ENCODE data around the gene TMEM95.
"Not testable (repeated sequence)": the region's sequence is repeated elsewhere in the genome, so short reads cannot be mapped to it uniquely, and the experiment has no call there.

TMEM95 gene

DNA sequence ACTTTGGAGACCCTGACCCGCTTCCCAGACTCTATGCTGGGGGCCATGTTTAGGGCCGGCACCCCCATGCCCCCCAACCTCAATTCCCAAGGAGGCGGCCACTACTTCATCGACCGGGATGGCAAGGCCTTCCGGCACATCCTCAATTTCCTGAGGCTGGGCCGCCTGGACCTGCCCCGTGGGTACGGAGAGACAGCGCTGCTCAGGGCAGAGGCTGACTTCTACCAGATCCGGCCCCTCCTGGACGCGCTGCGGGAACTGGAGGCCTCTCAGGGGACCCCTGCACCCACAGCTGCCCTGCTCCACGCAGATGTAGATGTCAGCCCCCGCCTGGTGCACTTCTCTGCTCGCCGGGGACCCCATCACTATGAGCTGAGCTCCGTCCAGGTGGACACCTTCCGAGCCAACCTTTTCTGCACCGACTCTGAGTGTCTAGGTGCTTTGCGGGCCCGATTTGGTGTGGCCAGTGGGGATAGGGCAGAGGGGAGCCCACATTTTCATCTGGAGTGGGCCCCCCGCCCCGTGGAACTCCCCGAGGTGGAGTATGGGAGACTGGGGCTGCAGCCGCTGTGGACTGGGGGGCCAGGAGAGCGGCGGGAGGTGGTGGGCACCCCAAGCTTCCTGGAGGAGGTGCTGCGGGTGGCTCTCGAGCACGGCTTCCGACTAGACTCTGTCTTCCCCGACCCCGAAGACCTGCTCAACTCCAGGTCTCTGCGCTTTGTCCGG is 1.9 kb upstream of the TMEM95 start:
- H3K4me3 ChIP-seq (ENCODE audit: low read length) = peak overlapping the region; percentile 97
- H3K36me3 ChIP-seq (ENCODE audit: insufficient read depth, low read length) = no peaks in the 10 kb centered on the region

DNA sequence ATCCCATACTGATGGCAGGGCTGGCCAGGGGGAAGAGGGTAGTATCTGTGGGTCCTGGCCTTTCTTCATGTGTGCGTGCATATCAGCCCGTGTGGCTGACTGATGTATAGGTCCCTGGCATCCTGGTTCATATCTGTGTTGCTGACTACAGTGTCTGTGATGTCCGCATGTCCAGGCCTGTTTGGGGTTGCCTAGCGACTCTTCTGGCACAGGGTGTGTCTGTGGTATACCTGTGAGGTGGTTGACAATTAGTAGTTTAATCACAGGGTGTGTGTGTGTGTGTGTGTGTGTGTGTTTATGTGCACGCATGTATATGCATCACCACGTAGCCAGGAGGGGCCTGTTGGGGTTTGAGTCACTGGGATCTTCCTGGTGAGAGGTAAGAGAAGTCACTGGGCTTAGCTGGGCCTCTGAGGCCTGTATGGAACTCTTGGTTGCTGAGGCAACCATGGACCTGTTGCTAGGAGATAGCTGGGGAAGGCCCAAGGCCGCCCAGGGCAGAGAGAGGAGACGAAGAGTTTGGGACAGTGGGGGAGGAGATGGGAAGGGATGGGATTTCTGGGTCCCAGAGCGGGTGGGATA is 603 bp upstream of the TMEM95 start:
- Histone ChIP-seq H3K9me3 (replicated peaks; ENCODE audit: low read length) (no peaks in the 10 kb centered on the region), H3K9ac (ENCODE audit: low read depth, low read length) (no peak overlapping the region), H3K27me3 (ENCODE audit: control insufficient read depth, insufficient read depth, low read length) (no peaks in the 10 kb centered on the region), H3K36me3 (ENCODE audit: insufficient read depth, low read length) (no peaks in the 10 kb centered on the region), H3K4me2 (ENCODE audit: low read length) (peak overlapping the region; percentile 82), H3K4me1 (ENCODE audit: control insufficient read depth, insufficient read depth, low read length) (peaks cover 42% of the 10 kb centered on the region), H3K4me3 (ENCODE audit: low read length) (peak overlapping the region; percentile 44)

More for the DNA sequence above, 1.9 kb upstream of the TMEM95 start:
- Histone ChIP-seq H3K4me2 (ENCODE audit: low read length) (peak overlapping the region; percentile 82), H3K27me3 (ENCODE audit: control insufficient read depth, insufficient read depth, low read length) (no peaks in the 10 kb centered on the region), H3K4me1 (ENCODE audit: control insufficient read depth, insufficient read depth, low read length) (peaks cover 49% of the 10 kb centered on the region), H3K9ac (ENCODE audit: low read depth, low read length) (peak overlapping the region; percentile 99), H3K9me3 (replicated peaks; ENCODE audit: low read length) (no peaks in the 10 kb centered on the region)

DNA sequence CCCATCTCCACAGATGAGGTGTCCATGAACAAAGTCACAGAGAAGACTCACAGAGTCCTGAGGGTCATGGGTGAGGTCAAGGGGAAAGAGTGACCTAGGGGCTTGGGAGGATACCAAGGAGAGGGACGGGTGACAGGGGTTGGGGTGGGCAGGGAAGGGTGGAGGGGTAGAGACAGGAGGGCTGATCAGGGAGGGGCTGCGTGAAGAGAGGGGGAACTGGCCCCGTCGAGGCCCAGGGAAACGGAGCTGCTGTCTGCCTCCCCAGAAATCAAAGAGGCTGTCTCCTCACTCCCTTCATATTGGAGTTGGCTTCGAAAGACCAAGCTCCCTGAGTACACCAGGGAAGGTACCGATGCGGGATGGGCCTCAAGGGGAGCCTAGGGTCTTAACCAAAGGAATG is 617 bp downstream of the TMEM95 start:
- Histone ChIP-seq H3K4me2 (ENCODE audit: low read length) (no peak overlapping the region), H3K9ac (ENCODE audit: low read depth, low read length) (no peak overlapping the region), H3K9me3 (replicated peaks; ENCODE audit: low read length) (no peaks in the 10 kb centered on the region), H3K36me3 (ENCODE audit: insufficient read depth, low read length) (no peaks in the 10 kb centered on the region), H3K4me1 (ENCODE audit: control insufficient read depth, insufficient read depth, low read length) (peaks cover 35% of the 10 kb centered on the region), H3K4me3 (ENCODE audit: low read length) (no peak overlapping the region), H3K27me3 (ENCODE audit: control insufficient read depth, insufficient read depth, low read length) (no peaks in the 10 kb centered on the region)

- H3K36me3 ChIP-seq (ENCODE audit: insufficient read depth, low read length) = no peaks in the 10 kb centered on the region
- peaks cover 35% of the 10 kb centered on the region for H3K4me1 ChIP-seq (ENCODE audit: control insufficient read depth, insufficient read depth, low read length)
- H3K9ac ChIP-seq (ENCODE audit: low read depth, low read length) = no peak overlapping the region
- H3K27me3 ChIP-seq (ENCODE audit: control insufficient read depth, insufficient read depth, low read length) = no peaks in the 10 kb centered on the region
- H3K4me2 ChIP-seq (ENCODE audit: low read length) = no peak overlapping the region
- H3K9me3 ChIP-seq (replicated peaks; ENCODE audit: low read length) = no peaks in the 10 kb centered on the region
- H3K4me3 ChIP-seq (ENCODE audit: low read length) = no peak overlapping the region
These were observed 1.2 kb downstream of the TMEM95 start for GRCh38 chr17:7356072-7356549.

DNA sequence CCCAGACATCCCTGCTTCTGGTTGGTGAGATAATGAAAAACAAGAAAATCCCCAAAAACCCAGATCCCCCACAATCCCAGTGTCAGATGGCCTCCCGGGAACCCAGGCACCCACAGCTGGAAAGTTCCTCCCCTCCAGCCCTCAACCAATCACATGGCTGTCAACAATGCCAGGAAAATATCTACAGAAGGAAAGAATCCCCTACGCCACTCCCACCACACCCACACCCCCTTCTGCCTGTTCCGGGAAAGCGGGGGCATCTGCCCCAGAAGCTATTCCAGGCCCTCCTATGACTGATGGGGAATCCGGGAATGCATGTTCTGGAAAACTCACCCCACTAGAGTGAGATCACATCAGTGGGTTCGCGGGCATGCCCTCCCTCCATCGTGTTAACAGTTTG is 1.8 kb downstream of the TMEM95 start:
- Histone ChIP-seq H3K4me1 (ENCODE audit: control insufficient read depth, insufficient read depth, low read length) (peaks cover 35% of the 10 kb centered on the region), H3K36me3 (ENCODE audit: insufficient read depth, low read length) (no peaks in the 10 kb centered on the region), H3K9me3 (replicated peaks; ENCODE audit: low read length) (no peaks in the 10 kb centered on the region), H3K4me2 (ENCODE audit: low read length) (no peak overlapping the region), H3K27me3 (ENCODE audit: control insufficient read depth, insufficient read depth, low read length) (no peaks in the 10 kb centered on the region), H3K9ac (ENCODE audit: low read depth, low read length) (no peak overlapping the region), H3K4me3 (ENCODE audit: low read length) (no peak overlapping the region)

DNA sequence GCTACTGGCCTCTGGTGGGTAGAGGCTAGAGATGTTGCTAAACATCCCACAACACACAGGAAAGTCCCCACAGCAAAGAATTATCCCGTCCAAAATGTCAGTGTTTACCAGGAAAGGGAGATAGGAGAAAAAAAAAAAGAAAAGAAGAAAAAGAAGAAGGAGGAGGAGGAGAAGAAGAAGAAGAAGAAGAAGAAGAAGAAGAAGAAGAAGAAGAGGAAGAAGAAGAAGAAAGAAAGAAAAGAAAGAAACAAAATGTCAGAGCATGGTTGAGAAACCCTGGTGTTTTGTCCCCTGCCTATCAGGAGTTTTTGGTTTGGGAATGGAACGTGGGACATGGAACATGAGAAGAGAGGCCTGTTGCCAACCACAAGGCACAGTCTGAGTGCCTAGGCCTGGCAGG is 2.4 kb downstream of the TMEM95 start:
- Histone ChIP-seq H3K27me3 (ENCODE audit: control insufficient read depth, insufficient read depth, low read length) (no peaks in the 10 kb centered on the region), H3K4me1 (ENCODE audit: control insufficient read depth, insufficient read depth, low read length) (peaks cover 35% of the 10 kb centered on the region), H3K36me3 (ENCODE audit: insufficient read depth, low read length) (no peaks in the 10 kb centered on the region), H3K9ac (ENCODE audit: low read depth, low read length) (no peak overlapping the region), H3K4me2 (ENCODE audit: low read length) (no peak overlapping the region), H3K9me3 (replicated peaks; ENCODE audit: low read length) (no peaks in the 10 kb centered on the region), H3K4me3 (ENCODE audit: low read length) (no peak overlapping the region)

GRCh38 chr17:7361906-7362305 is 7.0 kb downstream of the TMEM95 start:
- Histone ChIP-seq H3K4me2 (ENCODE audit: low read length) (no peak overlapping the region), H3K9ac (ENCODE audit: low read depth, low read length) (no peak overlapping the region), H3K27me3 (ENCODE audit: control insufficient read depth, insufficient read depth, low read length) (no peaks in the 10 kb centered on the region), H3K4me3 (ENCODE audit: low read length) (no peak overlapping the region), H3K9me3 (replicated peaks; ENCODE audit: low read length) (no peaks in the 10 kb centered on the region), H3K36me3 (ENCODE audit: insufficient read depth, low read length) (no peaks in the 10 kb centered on the region), H3K4me1 (ENCODE audit: control insufficient read depth, insufficient read depth, low read length) (no peaks in the 10 kb centered on the region)

- H3K4me2 ChIP-seq (ENCODE audit: low read length) = no peak overlapping the region
- no peaks in the 10 kb centered on the region for H3K36me3 ChIP-seq (ENCODE audit: insufficient read depth, low read length)
- no peaks in the 10 kb centered on the region for H3K27me3 ChIP-seq (ENCODE audit: control insufficient read depth, insufficient read depth, low read length)
- H3K9ac ChIP-seq (ENCODE audit: low read depth, low read length) = no peak overlapping the region
- H3K4me3 ChIP-seq (ENCODE audit: low read length) = no peak overlapping the region
- H3K9me3 ChIP-seq (replicated peaks; ENCODE audit: low read length) = no peaks in the 10 kb centered on the region
- H3K4me1 ChIP-seq (ENCODE audit: control insufficient read depth, insufficient read depth, low read length) = no peaks in the 10 kb centered on the region
These were observed 8.4 kb downstream of the TMEM95 start for GRCh38 chr17:7363311-7363710.

GRCh38 chr17:7365963-7366362 is 11.0 kb downstream of the TMEM95 start:
- not testable (repeated sequence) for H3K4me3 ChIP-seq (ENCODE audit: low read length)

DNA sequence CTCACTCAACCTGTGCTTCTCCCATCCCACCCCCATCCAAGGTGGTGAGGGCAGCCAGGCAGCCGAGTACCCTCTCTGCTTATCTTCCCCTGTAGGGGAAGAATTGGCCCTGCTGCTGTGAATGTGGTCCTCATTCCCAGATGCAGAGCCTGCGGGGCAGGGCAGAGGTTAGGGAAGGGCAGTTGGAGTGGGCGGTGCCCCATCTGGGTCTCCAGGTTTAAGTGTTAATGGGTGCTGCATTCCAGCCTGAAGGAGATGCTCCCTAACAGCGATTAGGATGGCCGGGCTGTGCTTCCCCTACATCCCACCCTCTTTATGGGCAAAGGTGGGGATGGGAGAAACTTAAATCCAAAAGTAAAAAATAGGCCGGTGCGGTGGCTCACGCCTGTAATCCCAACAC is 12.1 kb downstream of the TMEM95 start:
- Histone ChIP-seq H3K4me1 (ENCODE audit: control insufficient read depth, insufficient read depth, low read length) (no peaks in the 10 kb centered on the region), H3K36me3 (ENCODE audit: insufficient read depth, low read length) (no peaks in the 10 kb centered on the region), H3K27me3 (ENCODE audit: control insufficient read depth, insufficient read depth, low read length) (peaks cover 13% of the 10 kb centered on the region), H3K9me3 (replicated peaks; ENCODE audit: low read length) (no peaks in the 10 kb centered on the region), H3K4me3 (ENCODE audit: low read length) (no peak overlapping the region), H3K9ac (ENCODE audit: low read depth, low read length) (no peak overlapping the region), H3K4me2 (ENCODE audit: low read length) (no peak overlapping the region)

More at GRCh38 chr17:7365963-7366362, 11.0 kb downstream of the TMEM95 start:
- H3K9ac ChIP-seq (ENCODE audit: low read depth, low read length); H3K4me2 ChIP-seq (ENCODE audit: low read length); H3K36me3 ChIP-seq (ENCODE audit: insufficient read depth, low read length); H3K9me3 ChIP-seq (replicated peaks; ENCODE audit: low read length); H3K4me1 ChIP-seq (ENCODE audit: control insufficient read depth, insufficient read depth, low read length): not testable (repeated sequence)
- peaks cover 13% of the 10 kb centered on the region for H3K27me3 ChIP-seq (ENCODE audit: control insufficient read depth, insufficient read depth, low read length)

DNA sequence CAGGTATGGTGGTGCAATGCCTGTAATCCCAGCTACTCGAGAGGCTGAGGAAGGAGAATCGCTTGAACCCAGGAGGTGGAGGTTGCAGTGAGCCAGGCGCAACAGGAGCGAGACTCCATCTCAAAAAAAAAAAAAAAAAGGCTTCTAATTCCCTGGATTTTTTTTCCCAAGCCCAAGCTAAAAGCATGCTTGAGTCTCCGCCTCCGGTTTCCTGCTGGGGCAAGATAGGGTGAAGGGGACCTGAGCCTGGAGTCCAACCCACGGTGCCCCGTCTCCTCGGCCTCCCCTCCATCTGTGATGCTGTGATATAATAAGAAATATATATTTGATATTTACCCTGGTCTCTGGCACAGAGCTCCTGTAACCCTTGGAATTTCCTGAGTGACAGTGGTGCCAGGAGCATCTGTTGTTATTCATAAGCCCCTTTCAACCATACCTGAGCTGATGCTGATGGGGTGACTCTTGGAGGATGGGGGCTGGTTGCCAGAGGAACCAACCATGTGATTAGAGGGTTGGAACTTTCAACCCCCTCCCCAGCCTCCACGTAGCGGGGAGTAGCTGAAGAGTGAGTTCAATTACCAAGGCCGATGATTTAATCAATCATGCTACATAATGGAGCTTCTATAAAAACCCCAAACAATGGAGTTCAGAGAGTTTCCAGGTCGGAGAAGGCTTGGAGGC is 13.1 kb downstream of the TMEM95 start:
- Histone ChIP-seq H3K36me3 (ENCODE audit: insufficient read depth, low read length) (no peaks in the 10 kb centered on the region), H3K9ac (ENCODE audit: low read depth, low read length) (no peak overlapping the region), H3K4me3 (ENCODE audit: low read length) (no peak overlapping the region), H3K9me3 (replicated peaks; ENCODE audit: low read length) (no peaks in the 10 kb centered on the region), H3K27me3 (ENCODE audit: control insufficient read depth, insufficient read depth, low read length) (peaks cover 13% of the 10 kb centered on the region), H3K4me1 (ENCODE audit: control insufficient read depth, insufficient read depth, low read length) (no peaks in the 10 kb centered on the region), H3K4me2 (ENCODE audit: low read length) (no peak overlapping the region)

Data from skeletal muscle satellite cell (primary cell).